Panc1 (cell line): ENCODE measurements around the gene P2RY6.
"Not testable (repeated sequence)": the region's sequence is repeated elsewhere in the genome, so short reads cannot be mapped to it uniquely, and the experiment has no call there.

Experiments used
- POLR2AphosphoS5 ChIP-seq: IDR thresholded peaks from 2 replicates; pipeline ENCODE4 v1.6.1; 2012; ENCODE audit warnings: mild to moderate bottlenecking, low read depth, low read length, moderate library complexity
- REST ChIP-seq, 2 experiments: IDR thresholded peaks; 2 replicates each; pipeline ENCODE4 v1.6.1; 2011 to 2012; ENCODE audit warnings: low read depth in 2 of 2, control low read depth in 1 of 2, low read length in 1 of 2, mild to moderate bottlenecking in 1 of 2, moderate library complexity in 1 of 2; ENCODE audit not compliant: insufficient read depth in 1 of 2
- TCF7L2 ChIP-seq: IDR thresholded peaks from 2 replicates; pipeline ENCODE4 v1.6.1; 2011; ENCODE audit warnings: mild to moderate bottlenecking, low read depth, low read length, inconsistent platforms
- TF ChIP-seq, protein P1 (sequence below): fragments of 450-650 bp; IDR thresholded peaks from 2 replicates; pipeline ENCODE4 v1.5.1; 2017; ENCODE audit warnings: mild to moderate bottlenecking

GRCh38 chr11:73271478-73271865 is 666 bp upstream of the P2RY6 start:
- TF ChIP-seq, protein P1, sequence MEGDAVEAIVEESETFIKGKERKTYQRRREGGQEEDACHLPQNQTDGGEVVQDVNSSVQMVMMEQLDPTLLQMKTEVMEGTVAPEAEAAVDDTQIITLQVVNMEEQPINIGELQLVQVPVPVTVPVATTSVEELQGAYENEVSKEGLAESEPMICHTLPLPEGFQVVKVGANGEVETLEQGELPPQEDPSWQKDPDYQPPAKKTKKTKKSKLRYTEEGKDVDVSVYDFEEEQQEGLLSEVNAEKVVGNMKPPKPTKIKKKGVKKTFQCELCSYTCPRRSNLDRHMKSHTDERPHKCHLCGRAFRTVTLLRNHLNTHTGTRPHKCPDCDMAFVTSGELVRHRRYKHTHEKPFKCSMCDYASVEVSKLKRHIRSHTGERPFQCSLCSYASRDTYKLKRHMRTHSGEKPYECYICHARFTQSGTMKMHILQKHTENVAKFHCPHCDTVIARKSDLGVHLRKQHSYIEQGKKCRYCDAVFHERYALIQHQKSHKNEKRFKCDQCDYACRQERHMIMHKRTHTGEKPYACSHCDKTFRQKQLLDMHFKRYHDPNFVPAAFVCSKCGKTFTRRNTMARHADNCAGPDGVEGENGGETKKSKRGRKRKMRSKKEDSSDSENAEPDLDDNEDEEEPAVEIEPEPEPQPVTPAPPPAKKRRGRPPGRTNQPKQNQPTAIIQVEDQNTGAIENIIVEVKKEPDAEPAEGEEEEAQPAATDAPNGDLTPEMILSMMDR: not testable (repeated sequence)
- TF ChIP-seq REST (IDR thresholded peaks at IDR 0.05; ENCODE audit: insufficient read depth in 1 of 2, low read depth in 2 of 2, low read length in 1 of 2); POLR2AphosphoS5; TCF7L2: not testable (repeated sequence)
